ENCODE results near the gene PWP1.

DNA sequence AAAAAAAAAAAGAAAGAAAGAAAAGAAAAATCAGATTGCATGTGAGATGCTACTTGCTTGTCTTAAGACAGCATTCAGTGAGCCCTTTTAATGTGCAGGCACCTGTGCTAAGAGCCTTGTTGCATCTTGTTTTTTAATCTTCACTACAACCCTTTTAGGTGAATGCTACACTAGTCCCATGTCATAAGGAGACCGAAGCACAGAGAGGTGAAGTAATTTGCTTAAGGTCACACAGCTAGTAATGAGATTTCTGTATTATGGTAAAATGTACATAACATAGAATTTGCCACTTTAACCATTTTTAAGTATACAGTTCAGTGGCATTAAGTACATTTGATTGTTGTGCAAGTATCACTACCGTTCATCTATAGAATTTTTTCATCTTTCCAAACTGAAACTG lies 32.1 kb upstream of the PWP1 start:
- TF ChIP-seq CTCF (IDR thresholded peaks at IDR 0.05) (no peak), EZH2phosphoT487 (IDR thresholded peaks at IDR 0.05) (no peak)
